Naive thymus-derived CD4-positive, alpha-beta T cell (primary cell): ENCODE measurements around the gene CATSPERB. TPM values are rescaled to one million over a fixed set of nuclear protein-coding genes. Genes with fewer than 3 reads are reported as not detected.

Experiments used
- ATAC-seq: fragments of 150-1000 bp; cut with Tn5 transposase; 2 replicates; pipeline ENCODE4 v1.10.0; 2021; ENCODE audit warnings: mild to moderate bottlenecking, moderate library complexity
- CTCF ChIA-PET: fragments of 350-600 bp; sonication (Branson Sonifier 250); formaldehyde crosslinking; loops from one replicate; lab custom pipeline; 2021; ENCODE audit warnings: antibody characterized with exemption; lab: Charles Lee
- POLR2A ChIA-PET: fragments of 350-600 bp; sonication (Branson Sonifier 250); formaldehyde crosslinking; loops from one replicate; lab custom pipeline; 2021; ENCODE audit warnings: antibody characterized with exemption, inconsistent platforms; lab: Charles Lee
- DNase-seq, 9 donors: peaks; one replicate each; pipeline versions ENCODE4 v3.0.0 to v3.0.0-alpha.2; 2020 to 2022; ENCODE audit warnings: mixed read lengths in 1 of 9
- H3K27ac ChIP-seq: one replicate; pipeline ENCODE4 v1.7.0; 2013; ENCODE audit warnings: mild to moderate bottlenecking, low read depth, low read length, moderate library complexity
- H3K27me3 ChIP-seq, 2 donors: one replicate each; pipeline ENCODE4 v1.7.0; 2013; ENCODE audit warnings: low read length in 2 of 2, mild to moderate bottlenecking in 2 of 2, moderate library complexity in 2 of 2; ENCODE audit not compliant: control insufficient read depth in 2 of 2, insufficient read depth in 2 of 2
- H3K36me3 ChIP-seq, 3 experiments: 1 replicate in 2 of 3; 2 replicates in 1 of 3; pipeline ENCODE4 v1.7.0; 2013; ENCODE audit warnings: low read length in 3 of 3, mild to moderate bottlenecking in 3 of 3, moderate library complexity in 1 of 3; ENCODE audit not compliant: insufficient read depth in 3 of 3, control insufficient read depth in 2 of 3
- H3K4me1 ChIP-seq, 2 donors: one replicate each; pipeline ENCODE4 v1.7.0; 2013; ENCODE audit warnings: low read length in 2 of 2, mild to moderate bottlenecking in 2 of 2, moderate library complexity in 1 of 2; ENCODE audit not compliant: control insufficient read depth in 2 of 2, insufficient read depth in 2 of 2
- H3K4me3 ChIP-seq: 2 replicates; pipeline ENCODE4 v1.7.0; 2013; ENCODE audit warnings: mild to moderate bottlenecking, low read length
- H3K9me3 ChIP-seq, 3 experiments: 1 replicate in 2 of 3; 2 replicates in 1 of 3; pipeline ENCODE4 v1.7.0; 2013; ENCODE audit warnings: low read length in 3 of 3; ENCODE audit not compliant: control insufficient read depth in 2 of 3
- H3K27ac Mint-ChIP-seq, 9 donors: one replicate each; pipeline ENCODE4 v1.8.0; 2020 to 2022; ENCODE audit warnings: mixed read lengths in 9 of 9, mild to moderate bottlenecking in 8 of 9, moderate library complexity in 5 of 9, inconsistent platforms in 2 of 9
- H3K27me3 Mint-ChIP-seq, 5 donors: one replicate each; pipeline ENCODE4 v1.8.0; 2021 to 2022; ENCODE audit warnings: mixed read lengths in 5 of 5, mild to moderate bottlenecking in 1 of 5
- H3K36me3 Mint-ChIP-seq, 5 donors: one replicate each; pipeline ENCODE4 v1.8.0; 2020 to 2022; ENCODE audit warnings: mixed read lengths in 5 of 5, mild to moderate bottlenecking in 3 of 5, inconsistent platforms in 1 of 5
- H3K4me1 Mint-ChIP-seq, 7 donors: one replicate each; pipeline ENCODE4 v1.8.0; 2020 to 2022; ENCODE audit warnings: mixed read lengths in 7 of 7, mild to moderate bottlenecking in 3 of 7, inconsistent platforms in 1 of 7
- H3K4me3 Mint-ChIP-seq, 10 donors: one replicate each; pipeline ENCODE4 v1.8.0; 2020 to 2022; ENCODE audit warnings: mild to moderate bottlenecking in 10 of 10, mixed read lengths in 10 of 10, moderate library complexity in 6 of 10, inconsistent platforms in 2 of 10
- H3K9me3 Mint-ChIP-seq, 11 donors: one replicate each; pipeline ENCODE4 v1.8.0; 2020 to 2022; ENCODE audit warnings: mixed read lengths in 11 of 11, mild to moderate bottlenecking in 4 of 11, inconsistent platforms in 1 of 11, moderate library complexity in 1 of 11
- intact Hi-C, 2 donors: fragments of 100-400 bp; cut with micrococcal nuclease; formaldehyde crosslinking; loops; one replicate each; pipeline ENCODE4 v1.15.1; 2023
- polyA plus RNA-seq, 2 donors: library from polyadenylated mRNA; unstranded; fragments of 300-500 nt; fragmentation: Illumina TruSeq; gene quantifications; one replicate each; pipeline ENCODE4 v1.2.3, GENCODE V29; 2021
- total RNA-seq, 6 experiments: library from RNA in 5 of 6; stranded (reverse) in 5 of 6; gene quantifications; 1 replicate in 5 of 6; 2 replicates in 1 of 6; pipeline ENCODE4 v1.2.3 and lab custom pipeline; 2021 to 2026

The CATSPERB gene
- total and polyA plus RNA-seq, 7 experiments from 2014 or later: 0.18 to 8.4 (median 4.8) TPM

GRCh38 chr14:91575469-91576208 is 156.2 kb downstream of the CATSPERB start:
- Histone ChIP-seq H3K9me3 (no peaks in the 10 kb centered on the region), H3K27me3 (no peaks in the 10 kb centered on the region), H3K27ac (no peak overlapping the region), H3K4me3 (no peak overlapping the region), H3K36me3 (no peaks in the 10 kb centered on the region), H3K4me1 (peaks cover 0 to 4% of the 10 kb centered on the region in 2 donors)
- peak overlapping the region in 1 of 9 donors; percentile 63 for H3K27ac Mint-ChIP-seq
- CTCF ChIA-PET: no interaction called here
- intact Hi-C loops: loop anchor here in 1 of 2 donors (2.0 kb wide), 1 partner anchor 65 kb away; the partner anchor contains the start of gene PPP4R3A
- peak overlapping the region in 5 of 10 donors; percentile 1 to 82 (median 27) for H3K4me3 Mint-ChIP-seq
- peaks cover 0 to 3% (median 0%) of the 10 kb centered on the region in 11 donors for H3K9me3 Mint-ChIP-seq
- DNase-seq: no peak
- POLR2A ChIA-PET: interaction anchor here (1.1 kb wide), 1 partner anchor 270 kb away, joined by 3 read pairs; no protein-coding TSS in a partner anchor
- H3K4me1 Mint-ChIP-seq: peaks cover 8 to 14% (median 12%) of the 10 kb centered on the region in 7 donors
- no peak for ATAC-seq
- peaks cover 0 to 4% (median 0%) of the 10 kb centered on the region in 5 donors for H3K36me3 Mint-ChIP-seq
- peaks cover 0 to 30% (median 10%) of the 10 kb centered on the region in 5 donors for H3K27me3 Mint-ChIP-seq

GRCh38 chr14:91573894-91574837 is 157.7 kb downstream of the CATSPERB start:
- Mint-ChIP-seq H3K9me3 (peaks cover 0 to 3% (median 0%) of the 10 kb centered on the region in 11 donors), H3K27ac (peak overlapping the region in 5 of 9 donors; percentile 36 to 65 (median 46)), H3K36me3 (peaks cover 0 to 4% (median 0%) of the 10 kb centered on the region in 5 donors), H3K27me3 (peaks cover 0 to 30% (median 10%) of the 10 kb centered on the region in 5 donors), H3K4me1 (peaks cover 8 to 14% (median 12%) of the 10 kb centered on the region in 7 donors), H3K4me3 (peak overlapping the region; percentile 68 to 89 (median 82))
- Histone ChIP-seq H3K4me3 (peak overlapping the region; percentile 64), H3K4me1 (peaks cover 0 to 4% of the 10 kb centered on the region in 2 donors), H3K9me3 (no peaks in the 10 kb centered on the region), H3K36me3 (no peaks in the 10 kb centered on the region), H3K27me3 (no peaks in the 10 kb centered on the region), H3K27ac (no peak overlapping the region)
- peak; percentile 90 for ATAC-seq
- ChIA-PET CTCF (no interaction called here), POLR2A (interaction anchor here (1.1 kb wide), 1 partner anchor 272 kb away, joined by 3 read pairs; no protein-coding TSS in a partner anchor)
- intact Hi-C loops: loop anchor here in 1 of 2 donors (2.0 kb wide), 1 partner anchor 63 kb away; the partner anchor contains the start of gene PPP4R3A
- peak; percentile 39 to 85 (median 48) for DNase-seq

GRCh38 chr14:91573528-91573893 is 158.4 kb downstream of the CATSPERB start:
- DNase-seq: no peak
- Mint-ChIP-seq H3K27ac (peak overlapping the region in 2 of 9 donors; percentile 47 to 65), H3K4me3 (peak overlapping the region; percentile 34 to 89 (median 76)), H3K9me3 (peaks cover 0 to 3% (median 0%) of the 10 kb centered on the region in 11 donors), H3K4me1 (peaks cover 8 to 14% (median 12%) of the 10 kb centered on the region in 7 donors), H3K36me3 (peaks cover 0 to 4% (median 0%) of the 10 kb centered on the region in 5 donors), H3K27me3 (peaks cover 4 to 32% (median 10%) of the 10 kb centered on the region in 5 donors)
- Histone ChIP-seq H3K4me1 (peaks cover 0 to 4% of the 10 kb centered on the region in 2 donors), H3K27me3 (no peaks in the 10 kb centered on the region), H3K36me3 (no peaks in the 10 kb centered on the region), H3K9me3 (no peaks in the 10 kb centered on the region), H3K27ac (no peak overlapping the region), H3K4me3 (peak overlapping the region; percentile 64)
- intact Hi-C loops: no loop called here
- ATAC-seq: no peak
- CTCF ChIA-PET: no interaction called here
- POLR2A ChIA-PET: no interaction called here

- no peak for DNase-seq
- Histone ChIP-seq H3K9me3 (no peaks in the 10 kb centered on the region), H3K36me3 (no peaks in the 10 kb centered on the region), H3K4me1 (peaks cover 0 to 4% of the 10 kb centered on the region in 2 donors), H3K27ac (no peak overlapping the region), H3K27me3 (no peaks in the 10 kb centered on the region), H3K4me3 (no peak overlapping the region)
- POLR2A ChIA-PET: no interaction called here
- CTCF ChIA-PET: no interaction called here
- Mint-ChIP-seq H3K4me3 (no peak overlapping the region), H3K9me3 (peaks cover 0 to 2% (median 0%) of the 10 kb centered on the region in 11 donors), H3K27me3 (peaks cover 9 to 28% (median 10%) of the 10 kb centered on the region in 5 donors), H3K4me1 (peaks cover 8 to 14% (median 12%) of the 10 kb centered on the region in 7 donors), H3K27ac (no peak overlapping the region), H3K36me3 (peaks cover 0 to 4% (median 0%) of the 10 kb centered on the region in 5 donors)
- intact Hi-C loops: no loop called here
- ATAC-seq: no peak
Observed at GRCh38 chr14:91570021-91570420, 161.9 kb downstream of the CATSPERB start.

- Mint-ChIP-seq H3K4me3 (no peak overlapping the region), H3K36me3 (peaks cover 0 to 4% (median 0%) of the 10 kb centered on the region in 5 donors), H3K9me3 (peaks cover 0 to 2% (median 0%) of the 10 kb centered on the region in 11 donors), H3K4me1 (peaks cover 2 to 9% (median 7%) of the 10 kb centered on the region in 7 donors), H3K27me3 (peaks cover 9 to 21% (median 10%) of the 10 kb centered on the region in 5 donors), H3K27ac (no peak overlapping the region)
- ChIA-PET CTCF (no interaction called here), POLR2A (no interaction called here)
- H3K4me3 ChIP-seq: no peak overlapping the region
- no peaks in the 10 kb centered on the region for H3K27me3 ChIP-seq
- no peaks in the 10 kb centered on the region for H3K9me3 ChIP-seq
- no peaks in the 10 kb centered on the region for H3K36me3 ChIP-seq
- DNase-seq: no peak
- no peak for ATAC-seq
- H3K27ac ChIP-seq: no peak overlapping the region
- intact Hi-C loops: no loop called here
- H3K4me1 ChIP-seq: no peaks in the 10 kb centered on the region
Observed at GRCh38 chr14:91569301-91569700, 162.6 kb downstream of the CATSPERB start.

GRCh38 chr14:91568626-91569025 is 163.3 kb downstream of the CATSPERB start:
- Mint-ChIP-seq H3K36me3 (peaks cover 0 to 7% (median 0%) of the 10 kb centered on the region in 5 donors), H3K4me3 (no peak overlapping the region), H3K27ac (no peak overlapping the region), H3K4me1 (peaks cover 0 to 6% (median 5%) of the 10 kb centered on the region in 7 donors), H3K9me3 (peaks cover 0 to 6% (median 0%) of the 10 kb centered on the region in 11 donors), H3K27me3 (peaks cover 9 to 17% (median 10%) of the 10 kb centered on the region in 5 donors)
- intact Hi-C loops: no loop called here
- ATAC-seq: no peak
- Histone ChIP-seq H3K36me3 (no peaks in the 10 kb centered on the region), H3K27ac (no peak overlapping the region), H3K4me3 (no peak overlapping the region), H3K4me1 (no peaks in the 10 kb centered on the region), H3K9me3 (no peaks in the 10 kb centered on the region), H3K27me3 (no peaks in the 10 kb centered on the region)
- ChIA-PET POLR2A (no interaction called here), CTCF (no interaction called here)
- DNase-seq: no peak
